ENCODE results near the gene FAT3.

GRCh38 chr11:92179017-92179670 lies 45.5 kb upstream of the FAT3 start:
- TF ChIP-seq CTCF (IDR thresholded peaks at IDR 0.05; ENCODE audit: poor library complexity, severe bottlenecking), result no peak
- no peak for TF ChIP-seq EZH2 (IDR thresholded peaks at IDR 0.05; ENCODE audit: borderline replicate concordance, insufficient read depth, low read length, poor library complexity, severe bottlenecking)
- TF ChIP-seq POLR2AphosphoS5 (IDR thresholded peaks at IDR 0.05), result no peak
- TF ChIP-seq RAD21 (conservative IDR thresholded peaks at IDR 0.05), result no peak
- no peak for TF ChIP-seq SMC3 (conservative IDR thresholded peaks at IDR 0.05; ENCODE audit: poor library complexity)
- TF ChIP-seq MXI1 (conservative IDR thresholded peaks at IDR 0.05; ENCODE audit: poor library complexity, severe bottlenecking), result no peak
- TF ChIP-seq REST (IDR thresholded peaks at IDR 0.05; ENCODE audit: borderline replicate concordance), result no peak
- TF ChIP-seq EP300 (conservative IDR thresholded peaks at IDR 0.05; ENCODE audit: poor library complexity, severe bottlenecking), result no peak

All from neural cell (in vitro differentiated cells).